Transverse colon (tissue), 4 donors: ENCODE results near the gene PDZRN3. TPM values are rescaled to one million over a fixed set of nuclear protein-coding genes. Genes with fewer than 3 reads are reported as not detected.
A peak's percentile ranks its signal among the peaks of the same experiment; 100 is the strongest.

Experiments
- DNase-seq: peaks from one replicate; pipeline ENCODE4 v3.0.0-alpha.2; 2019
- H3K27ac ChIP-seq, 4 donors: fragments of 200-600 bp; sonication (generic); 2 replicates each; pipeline ENCODE4 v1.5.1; 2016 to 2018; ENCODE audit warnings: inconsistent platforms in 4 of 4
- H3K27me3 ChIP-seq: fragments of 200-600 bp; sonication (generic); 2 replicates; pipeline ENCODE4 v1.5.1; 2017; ENCODE audit warnings: inconsistent platforms
- H3K36me3 ChIP-seq, 4 donors: fragments of 200-600 bp; sonication (generic); 2 replicates each; pipeline ENCODE4 v1.5.1; 2017 to 2019; ENCODE audit warnings: inconsistent platforms in 4 of 4
- H3K4me1 ChIP-seq, 4 donors: fragments of 200-600 bp; sonication (generic); 2 replicates each; pipeline ENCODE4 v1.5.1; 2017 to 2020; ENCODE audit warnings: inconsistent platforms in 4 of 4
- H3K4me3 ChIP-seq, 4 donors: fragments of 200-600 bp; sonication (generic); 1 replicate in 1 of 4; 2 replicates in 3 of 4; pipeline versions ENCODE4 v1.5.1 to v1.6.1; 2017 to 2019; ENCODE audit warnings: inconsistent platforms in 4 of 4
- H3K9me3 ChIP-seq, 2 donors: fragments of 200-600 bp; sonication (generic); 2 replicates each; pipeline ENCODE4 v1.5.1; 2017 to 2019; ENCODE audit warnings: inconsistent platforms in 2 of 2
- EP300 ChIP-seq: sonication (generic); formaldehyde crosslinking; IDR thresholded peaks from one replicate; pipeline ENCODE4 v1.6.1; 2017; ENCODE audit warnings: antibody characterized with exemption, low read depth
- POLR2A ChIP-seq: fragments of 450-650 bp; IDR thresholded peaks from one replicate; pipeline ENCODE4 v1.6.1; 2016; ENCODE audit warnings: antibody characterized with exemption, mild to moderate bottlenecking, moderate library complexity
- POLR2AphosphoS5 ChIP-seq, 3 donors: sonication (generic); formaldehyde crosslinking; IDR thresholded peaks; one replicate each; pipeline ENCODE4 v1.6.1; 2016; ENCODE audit warnings: antibody characterized with exemption in 3 of 3
- WGBS, 2 donors: methylation state at CpG; one replicate each; pipeline ENCODE4 v1.1.5; 2018; ENCODE audit warnings: low coverage in 1 of 2; 5-methylcytosine and 5-hydroxymethylcytosine counted together
- in situ Hi-C, 4 donors: fragments of 200-750 bp; cut with MboI; loops; one replicate each; pipeline versions ENCODE4 v1.15.0 to v1.15.1; 2017; ENCODE audit warnings: low sequenced_read_pairs in 3 of 4, low pct_ligation_motif_present in 1 of 4, low pct_unique_long_range_greater_than_20kb in 1 of 4
- intact Hi-C: fragments of 100-400 bp; cut with DNase I; formaldehyde crosslinking; loops from one replicate; pipeline ENCODE4 v1.15.1; 2023; ENCODE audit warnings: low total_unique reads
- total RNA-seq, 4 donors: library from RNA; depleted of rRNA; stranded (reverse); fragments of >200 nt; gene quantifications; one replicate each; pipeline ENCODE4 v1.1.0, GENCODE V29; 2016
- TF ChIP-seq, protein P1 (sequence below), 5 experiments: fragments of 200-600 bp in 3 of 5; fragments of 450-650 bp in 2 of 5; sonication (generic) in 3 of 5; IDR thresholded peaks; 1 replicate in 2 of 5; 2 replicates in 3 of 5; pipeline ENCODE4 v1.5.1; 2016 to 2017; ENCODE audit warnings: antibody characterized with exemption in 5 of 5, inconsistent platforms in 3 of 5, mild to moderate bottlenecking in 2 of 5, moderate library complexity in 1 of 5

The PDZRN3 gene
- total RNA-seq, 4 donors from 2014 or later = 31.9 to 191 (median 75.3) TPM

DNA sequence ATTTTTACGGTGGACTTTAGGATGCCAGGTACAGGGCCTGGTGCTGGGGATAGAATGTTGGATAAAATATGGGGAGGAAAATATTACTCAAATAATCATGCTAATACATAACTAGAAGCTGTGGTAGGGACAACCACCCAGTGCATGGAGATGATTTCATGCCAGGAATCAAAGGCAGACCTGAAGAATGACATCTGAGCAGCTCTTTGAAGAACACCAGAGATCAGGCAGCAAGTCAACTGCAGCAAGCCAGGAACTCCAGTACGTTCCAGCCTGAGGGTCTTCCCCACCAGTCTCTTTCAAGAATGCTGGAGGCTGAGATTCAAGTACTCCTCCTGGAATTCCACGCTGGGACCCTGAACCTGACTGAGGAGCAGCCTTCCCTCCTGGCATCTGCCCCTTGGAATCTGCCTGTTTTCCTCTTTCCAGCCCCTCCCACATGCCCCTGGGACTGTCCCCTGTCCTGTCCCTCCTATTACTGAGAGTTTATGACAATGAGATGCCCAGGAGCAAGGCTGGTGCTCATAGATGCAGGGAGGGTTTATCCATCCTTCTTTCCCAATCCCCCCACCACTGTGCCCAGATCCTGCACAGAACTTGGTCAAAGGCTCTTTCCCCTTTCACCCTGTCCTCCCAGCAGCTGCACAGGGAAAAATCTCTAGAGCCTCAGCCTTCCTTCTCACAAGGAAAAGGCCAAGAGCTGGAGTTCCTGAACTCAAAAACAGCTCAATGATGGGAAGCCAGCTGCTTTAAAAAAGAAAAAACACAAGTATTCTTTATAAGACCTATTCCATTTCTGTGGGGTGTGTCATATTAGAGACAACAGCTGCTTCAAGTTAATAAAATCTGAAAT is 68.0 kb downstream of the PDZRN3 start:
- H3K4me1 ChIP-seq = peaks cover 7 to 45% (median 26%) of the 10 kb centered on the region in 4 donors
- in situ Hi-C loops = no loop called here
- H3K27me3 ChIP-seq = no peaks in the 10 kb centered on the region
- H3K9me3 ChIP-seq = no peaks in the 10 kb centered on the region
- intact Hi-C loops = no loop called here
- WGBS, 2 donors = 56 to 74% methylated on average over 2 to 3 of the region's 3 CpGs
- H3K27ac ChIP-seq = peak overlapping the region; percentile 37 to 65 (median 62)
- H3K36me3 ChIP-seq = no peaks in the 10 kb centered on the region
- TF ChIP-seq, protein P1, sequence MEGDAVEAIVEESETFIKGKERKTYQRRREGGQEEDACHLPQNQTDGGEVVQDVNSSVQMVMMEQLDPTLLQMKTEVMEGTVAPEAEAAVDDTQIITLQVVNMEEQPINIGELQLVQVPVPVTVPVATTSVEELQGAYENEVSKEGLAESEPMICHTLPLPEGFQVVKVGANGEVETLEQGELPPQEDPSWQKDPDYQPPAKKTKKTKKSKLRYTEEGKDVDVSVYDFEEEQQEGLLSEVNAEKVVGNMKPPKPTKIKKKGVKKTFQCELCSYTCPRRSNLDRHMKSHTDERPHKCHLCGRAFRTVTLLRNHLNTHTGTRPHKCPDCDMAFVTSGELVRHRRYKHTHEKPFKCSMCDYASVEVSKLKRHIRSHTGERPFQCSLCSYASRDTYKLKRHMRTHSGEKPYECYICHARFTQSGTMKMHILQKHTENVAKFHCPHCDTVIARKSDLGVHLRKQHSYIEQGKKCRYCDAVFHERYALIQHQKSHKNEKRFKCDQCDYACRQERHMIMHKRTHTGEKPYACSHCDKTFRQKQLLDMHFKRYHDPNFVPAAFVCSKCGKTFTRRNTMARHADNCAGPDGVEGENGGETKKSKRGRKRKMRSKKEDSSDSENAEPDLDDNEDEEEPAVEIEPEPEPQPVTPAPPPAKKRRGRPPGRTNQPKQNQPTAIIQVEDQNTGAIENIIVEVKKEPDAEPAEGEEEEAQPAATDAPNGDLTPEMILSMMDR (IDR thresholded peaks at IDR 0.05) = no peak
- no peak for TF ChIP-seq POLR2A
- TF ChIP-seq EP300 = no peak
- TF ChIP-seq POLR2AphosphoS5 (IDR thresholded peaks at IDR 0.05) = no peak
- no peak overlapping the region for H3K4me3 ChIP-seq
- DNase-seq = no peak

DNA sequence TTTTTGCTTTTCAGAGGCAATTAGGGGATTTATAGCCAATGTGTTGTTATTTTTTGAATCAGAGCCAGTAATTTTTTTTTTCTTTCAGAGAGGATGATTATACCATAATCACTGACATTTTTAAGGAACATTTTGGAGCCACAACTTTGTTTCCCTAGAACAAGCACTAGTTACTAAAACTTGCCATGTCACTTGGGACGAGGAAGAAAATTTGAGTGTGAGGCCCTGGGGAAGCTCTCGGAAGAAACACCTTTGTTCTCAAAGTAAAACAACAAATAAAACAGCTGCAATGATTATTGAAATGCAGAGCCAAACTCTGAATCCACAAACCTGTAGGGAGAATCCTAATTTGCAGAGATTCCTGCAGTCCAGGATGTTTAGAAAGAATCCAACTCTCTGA is 69.7 kb downstream of the PDZRN3 start:
- Histone ChIP-seq H3K9me3 (no peaks in the 10 kb centered on the region), H3K27me3 (no peaks in the 10 kb centered on the region), H3K4me1 (peaks cover 7 to 36% (median 25%) of the 10 kb centered on the region in 4 donors), H3K4me3 (no peak overlapping the region), H3K36me3 (no peaks in the 10 kb centered on the region), H3K27ac (peak overlapping the region in 3 of 4 donors; percentile 8 to 49 (median 24))
- TF ChIP-seq POLR2AphosphoS5 (IDR thresholded peaks at IDR 0.05) = no peak
- no peak for TF ChIP-seq EP300
- no peak for TF ChIP-seq POLR2A
- TF ChIP-seq, protein P1 (IDR thresholded peaks at IDR 0.05) = no peak
- intact Hi-C loops = no loop called here
- in situ Hi-C loops = no loop called here
- no peak for DNase-seq
- 56 to 62% methylated on average over 2 of the region's 2 CpGs for WGBS, 2 donors

DNA sequence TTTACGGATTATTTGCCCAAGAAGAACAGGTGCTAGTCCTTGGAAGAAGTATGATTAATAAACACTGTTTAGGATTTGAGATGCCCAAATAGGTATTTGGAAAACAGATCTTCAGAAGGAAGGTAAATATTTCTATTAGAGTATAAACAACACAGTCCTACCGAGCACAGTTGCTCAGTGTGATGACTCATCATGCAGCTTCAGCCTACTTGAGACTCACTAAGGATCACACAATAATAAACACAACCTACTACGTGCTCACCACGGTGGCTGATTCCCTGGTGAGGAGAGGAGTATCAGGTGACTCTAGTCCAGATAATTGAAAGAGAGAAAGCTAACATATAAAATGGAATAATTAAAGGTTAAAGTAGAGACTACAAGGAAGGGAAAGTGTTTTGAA is 72.0 kb downstream of the PDZRN3 start:
- no peak for DNase-seq
- WGBS, 2 donors = 38 to 58% methylated on average over 4 of the region's 4 CpGs
- Histone ChIP-seq H3K9me3 (no peaks in the 10 kb centered on the region), H3K36me3 (no peaks in the 10 kb centered on the region), H3K4me3 (no peak overlapping the region), H3K4me1 (peaks cover 6 to 36% (median 19%) of the 10 kb centered on the region in 4 donors), H3K27ac (peak overlapping the region in 3 of 4 donors; percentile 21 to 38 (median 28)), H3K27me3 (no peaks in the 10 kb centered on the region)
- TF ChIP-seq POLR2AphosphoS5 (IDR thresholded peaks at IDR 0.05) = no peak
- no peak for TF ChIP-seq POLR2A
- no peak for TF ChIP-seq EP300
- TF ChIP-seq, protein P1 (IDR thresholded peaks at IDR 0.05) = no peak
- intact Hi-C loops = no loop called here
- in situ Hi-C loops = no loop called here

DNA sequence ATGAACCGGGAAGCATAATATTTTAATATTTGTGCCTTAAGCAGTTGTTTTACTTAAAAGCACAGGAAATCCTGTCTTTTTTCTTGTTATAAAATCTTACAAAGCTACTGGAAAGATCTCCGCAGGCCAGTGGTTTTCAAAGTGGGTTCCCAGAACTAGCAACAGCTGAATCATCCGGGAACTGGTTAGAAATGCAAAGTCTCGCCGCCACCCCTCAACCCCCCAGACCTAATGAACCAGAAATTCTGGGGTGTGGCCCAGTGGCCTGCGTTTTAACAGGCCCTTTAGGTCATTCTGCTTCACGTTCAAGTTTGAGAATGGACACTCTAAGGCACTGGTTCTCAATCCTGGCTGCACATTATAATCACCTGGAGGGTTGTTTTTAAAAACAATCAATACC is 74.7 kb downstream of the PDZRN3 start:
- Histone ChIP-seq H3K9me3 (no peaks in the 10 kb centered on the region), H3K4me1 (peaks cover 6 to 35% (median 14%) of the 10 kb centered on the region in 4 donors), H3K27ac (peak overlapping the region in 1 of 4 donors; percentile 1), H3K36me3 (no peaks in the 10 kb centered on the region), H3K4me3 (no peak overlapping the region), H3K27me3 (no peaks in the 10 kb centered on the region)
- TF ChIP-seq POLR2A (no peak), EP300 (no peak), POLR2AphosphoS5 (IDR thresholded peaks at IDR 0.05) (no peak)
- TF ChIP-seq, protein P1 (IDR thresholded peaks at IDR 0.05) = no peak
- intact Hi-C loops = no loop called here
- WGBS, 2 donors = 68 to 78% methylated on average over 6 to 7 of the region's 7 CpGs
- DNase-seq = no peak
- in situ Hi-C loops = no loop called here
